ENCODE data around the gene EMILIN2.

The EMILIN2 gene

DNA sequence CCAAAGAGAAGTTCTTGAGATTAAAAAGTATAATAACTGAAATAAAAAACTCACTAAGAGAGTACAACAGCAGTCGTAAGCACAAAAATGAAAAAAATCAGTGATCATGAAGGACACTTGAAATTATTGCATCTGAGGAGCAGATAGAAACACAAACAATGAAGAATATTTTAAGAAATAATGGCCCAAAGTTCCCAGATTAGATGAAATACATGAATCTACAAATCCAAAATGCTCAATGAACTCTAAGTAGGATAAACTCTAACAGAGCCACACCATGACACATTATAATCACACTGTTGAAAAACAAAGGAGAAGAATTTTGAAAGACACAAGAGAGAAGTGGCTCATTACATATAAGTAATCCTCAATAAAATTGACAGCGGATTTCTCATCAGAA lies 31.9 kb upstream of the EMILIN2 start:
- TF ChIP-seq CTCF (IDR thresholded peaks at IDR 0.05; ENCODE audit: low read depth, low read length): no peak
- no peak for DNase-seq (ENCODE audit: low read depth, low spot score)
- H3K4me3 ChIP-seq (ENCODE audit: low read depth, low read length): no peak overlapping the region
- in situ Hi-C loops (cut with HindIII; ENCODE audit: low sequenced_read_pairs): no loop called here

GRCh38 chr18:2818281-2818680 lies 28.5 kb upstream of the EMILIN2 start:
- no peak overlapping the region for H3K4me3 ChIP-seq (ENCODE audit: low read depth, low read length)
- in situ Hi-C loops (cut with HindIII; ENCODE audit: low sequenced_read_pairs): no loop called here
- TF ChIP-seq CTCF (IDR thresholded peaks at IDR 0.05; ENCODE audit: low read depth, low read length): no peak
- no peak for DNase-seq (ENCODE audit: low read depth, low spot score)

- H3K4me3 ChIP-seq (ENCODE audit: low read depth, low read length): no peak overlapping the region
- no peak for DNase-seq (ENCODE audit: low read depth, low spot score)
- in situ Hi-C loops (cut with HindIII; ENCODE audit: low sequenced_read_pairs): no loop called here
- no peak for TF ChIP-seq CTCF (IDR thresholded peaks at IDR 0.05; ENCODE audit: low read depth, low read length)
Measured at GRCh38 chr18:2821695-2822094, 25.1 kb upstream of the EMILIN2 start.

- no peak overlapping the region for H3K4me3 ChIP-seq (ENCODE audit: low read depth, low read length)
- no peak for TF ChIP-seq CTCF (IDR thresholded peaks at IDR 0.05; ENCODE audit: low read depth, low read length)
- in situ Hi-C loops (cut with HindIII; ENCODE audit: low sequenced_read_pairs): no loop called here
- no peak for DNase-seq (ENCODE audit: low read depth, low spot score)
Measured at GRCh38 chr18:2822213-2822921, 24.4 kb upstream of the EMILIN2 start.

GRCh38 chr18:2823202-2823601 lies 23.6 kb upstream of the EMILIN2 start:
- in situ Hi-C loops (cut with HindIII; ENCODE audit: low sequenced_read_pairs): no loop called here
- DNase-seq (ENCODE audit: low read depth, low spot score): no peak
- TF ChIP-seq CTCF (IDR thresholded peaks at IDR 0.05; ENCODE audit: low read depth, low read length): no peak
- no peak overlapping the region for H3K4me3 ChIP-seq (ENCODE audit: low read depth, low read length)

GRCh38 chr18:2823966-2824365 lies 22.8 kb upstream of the EMILIN2 start:
- DNase-seq (ENCODE audit: low read depth, low spot score): no peak
- in situ Hi-C loops (cut with HindIII; ENCODE audit: low sequenced_read_pairs): no loop called here
- no peak overlapping the region for H3K4me3 ChIP-seq (ENCODE audit: low read depth, low read length)
- TF ChIP-seq CTCF (IDR thresholded peaks at IDR 0.05; ENCODE audit: low read depth, low read length): no peak
